Right lobe of liver (tissue), 6 donors: Measurements from ENCODE around the gene SHISA9. TPM values are rescaled to one million over a fixed set of nuclear protein-coding genes. Genes with fewer than 3 reads are reported as not detected.

Experiments
- ATAC-seq, 4 donors: fragments of 200-7000 bp; cut with Tn5 transposase; one replicate each; pipeline ENCODE4 v1.9.1; 2020; ENCODE audit warnings: mild to moderate bottlenecking in 4 of 4, moderate library complexity in 4 of 4
- DNase-seq, 3 donors: peaks; one replicate each; pipeline ENCODE4 v3.0.0-alpha.2; 2020
- H3K27ac ChIP-seq, 3 donors: fragments of 200-600 bp; one replicate each; pipeline ENCODE4 v1.8.0; 2022
- H3K27me3 ChIP-seq, 2 donors: fragments of 200-600 bp; one replicate each; pipeline ENCODE4 v1.8.0; 2022
- H3K36me3 ChIP-seq, 4 donors: fragments of 200-600 bp; sonication (generic) in 1 of 4; one replicate each; pipeline versions ENCODE4 v1.5.1 to v1.8.0; 2017 to 2022; ENCODE audit warnings: control low read depth in 1 of 4
- H3K4me1 ChIP-seq, 4 donors: fragments of 200-600 bp; sonication (generic) in 1 of 4; one replicate each; pipeline versions ENCODE4 v1.5.1 to v1.8.0; 2017 to 2022; ENCODE audit warnings: control low read depth in 1 of 4
- H3K4me3 ChIP-seq, 3 donors: fragments of 200-600 bp; one replicate each; pipeline ENCODE4 v1.8.0; 2022
- H3K9me3 ChIP-seq, 4 donors: fragments of 200-600 bp; sonication (generic) in 1 of 4; one replicate each; pipeline versions ENCODE4 v1.5.1 to v1.8.0; 2017 to 2022; ENCODE audit warnings: control low read depth in 1 of 4
- POLR2A ChIP-seq: fragments of 450-650 bp; IDR thresholded peaks from one replicate; pipeline ENCODE4 v1.6.1; 2017; ENCODE audit warnings: antibody characterized with exemption, mild to moderate bottlenecking
- WGBS: methylation state at CpG from one replicate; pipeline ENCODE4 v1.1.6; 2018; ENCODE audit warnings: low coverage, low lambda C conversion rate; ENCODE audit not compliant: insufficient coverage; ENCODE audit errors: missing lambda C conversion rate; 5-methylcytosine and 5-hydroxymethylcytosine counted together
- intact Hi-C, 2 donors: fragments of 100-400 bp; cut with DNase I; formaldehyde crosslinking; loops; one replicate each; pipeline versions ENCODE4 v1.11.2 to v1.14.1; 2022
- total RNA-seq, 6 experiments: library from RNA; depleted of rRNA in 2 of 6; stranded (reverse); fragments of >200 nt in 2 of 6; fragmentation: NEBNext Ultra II Directional in 3 of 6; extraction: Animal tissue kit (Norgen Biotek cat#: 25700) in 3 of 6; gene quantifications; one replicate each; pipeline versions ENCODE4 v1.1.0 to v1.2.4, GENCODE V29; 2016 to 2023
- TF ChIP-seq, protein P1 (sequence below), 4 donors: fragments of 200-600 bp in 3 of 4; fragments of 450-650 bp in 1 of 4; IDR thresholded peaks; one replicate each; pipeline versions ENCODE4 v1.5.1 to v1.8.0; 2016 to 2022; ENCODE audit warnings: antibody characterized with exemption in 4 of 4, mild to moderate bottlenecking in 2 of 4
- donor health status: DM: no; HTN: yes; CAD: no.
- donor health status: DM: no; HTN: no; CAD: no.
- donor health status: DM: no; HTN: no; CAD: no.
- donor health status: DM: no; HTN: yes; CAD: no.
- donor health status: DM: no; HTN: yes; CAD: no.

The SHISA9 gene
- total RNA-seq, 6 experiments from 2014 or later = 0.02 to 0.06 TPM; not detected in 4

DNA sequence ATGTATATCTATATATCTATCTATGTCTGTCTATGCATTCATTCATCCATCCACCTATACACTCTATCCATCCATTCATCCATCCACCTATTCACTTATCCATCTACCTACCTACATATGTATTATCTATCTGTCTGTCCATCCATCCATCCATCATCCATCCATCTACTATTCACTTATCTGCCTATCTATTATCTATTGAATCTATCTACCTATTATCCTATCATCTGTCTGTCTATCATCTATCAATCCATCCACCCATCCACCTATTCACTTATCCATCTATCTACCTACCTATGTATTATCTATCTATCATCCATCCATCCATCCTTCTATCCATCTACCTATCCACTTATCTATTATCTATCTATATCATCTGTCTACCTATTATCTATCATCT lies 302.3 kb downstream of the SHISA9 start:
- ATAC-seq (no peak), DNase-seq (no peak)
- Histone ChIP-seq H3K9me3 (no peaks in the 10 kb centered on the region), H3K27ac (no peak overlapping the region), H3K4me3 (no peak overlapping the region), H3K4me1 (no peaks in the 10 kb centered on the region), H3K27me3 (no peaks in the 10 kb centered on the region), H3K36me3 (no peaks in the 10 kb centered on the region)
- intact Hi-C loops = no loop called here
- no peak for TF ChIP-seq POLR2A
- TF ChIP-seq, protein P1, sequence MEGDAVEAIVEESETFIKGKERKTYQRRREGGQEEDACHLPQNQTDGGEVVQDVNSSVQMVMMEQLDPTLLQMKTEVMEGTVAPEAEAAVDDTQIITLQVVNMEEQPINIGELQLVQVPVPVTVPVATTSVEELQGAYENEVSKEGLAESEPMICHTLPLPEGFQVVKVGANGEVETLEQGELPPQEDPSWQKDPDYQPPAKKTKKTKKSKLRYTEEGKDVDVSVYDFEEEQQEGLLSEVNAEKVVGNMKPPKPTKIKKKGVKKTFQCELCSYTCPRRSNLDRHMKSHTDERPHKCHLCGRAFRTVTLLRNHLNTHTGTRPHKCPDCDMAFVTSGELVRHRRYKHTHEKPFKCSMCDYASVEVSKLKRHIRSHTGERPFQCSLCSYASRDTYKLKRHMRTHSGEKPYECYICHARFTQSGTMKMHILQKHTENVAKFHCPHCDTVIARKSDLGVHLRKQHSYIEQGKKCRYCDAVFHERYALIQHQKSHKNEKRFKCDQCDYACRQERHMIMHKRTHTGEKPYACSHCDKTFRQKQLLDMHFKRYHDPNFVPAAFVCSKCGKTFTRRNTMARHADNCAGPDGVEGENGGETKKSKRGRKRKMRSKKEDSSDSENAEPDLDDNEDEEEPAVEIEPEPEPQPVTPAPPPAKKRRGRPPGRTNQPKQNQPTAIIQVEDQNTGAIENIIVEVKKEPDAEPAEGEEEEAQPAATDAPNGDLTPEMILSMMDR (IDR thresholded peaks at IDR 0.05) = no peak

DNA sequence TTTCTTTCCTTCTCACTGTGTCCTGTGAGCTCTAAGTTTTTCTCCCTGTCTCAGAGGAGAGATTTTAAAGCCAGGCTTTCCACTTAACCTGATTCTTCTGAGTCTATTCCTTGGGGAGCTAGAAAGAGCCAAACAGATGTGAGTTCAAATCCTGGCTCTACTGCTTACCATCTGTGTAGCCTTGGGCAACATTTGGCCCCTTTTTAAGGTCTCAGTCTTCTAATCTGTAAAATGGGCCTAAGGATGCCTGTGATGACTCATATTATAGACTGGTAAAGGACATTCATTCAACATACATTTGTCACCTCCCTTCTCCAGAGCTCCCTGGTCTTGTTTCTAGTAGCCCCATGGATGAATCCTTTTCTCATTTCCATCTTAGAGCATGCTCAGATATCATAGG lies 304.0 kb downstream of the SHISA9 start:
- H3K27ac ChIP-seq = no peak overlapping the region
- H3K27me3 ChIP-seq = no peaks in the 10 kb centered on the region
- DNase-seq = no peak
- H3K36me3 ChIP-seq = no peaks in the 10 kb centered on the region
- ATAC-seq = no peak
- H3K4me3 ChIP-seq = no peak overlapping the region
- H3K4me1 ChIP-seq = no peaks in the 10 kb centered on the region
- intact Hi-C loops = no loop called here
- TF ChIP-seq, protein P1 (IDR thresholded peaks at IDR 0.05) = no peak
- no peak for TF ChIP-seq POLR2A
- H3K9me3 ChIP-seq = no peaks in the 10 kb centered on the region

DNA sequence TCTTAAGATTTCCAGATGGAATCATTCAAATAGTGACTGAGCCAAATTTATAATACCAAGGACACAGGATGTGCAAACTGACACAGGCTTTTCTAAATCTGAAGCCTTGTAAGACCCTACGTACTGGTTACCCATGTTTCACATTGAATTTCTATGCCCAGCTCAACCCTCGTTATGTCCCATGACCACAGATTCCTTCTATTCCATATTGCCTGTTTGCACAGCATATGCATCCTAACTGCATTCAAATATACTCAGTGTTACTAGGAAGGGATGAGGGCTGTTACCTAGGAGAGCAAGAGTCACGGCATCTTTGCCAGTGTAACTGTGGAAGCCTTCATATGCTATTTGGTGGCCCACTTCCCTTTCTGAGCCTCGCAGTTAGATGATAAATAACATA lies 305.2 kb downstream of the SHISA9 start:
- H3K4me1 ChIP-seq = no peaks in the 10 kb centered on the region
- no peak overlapping the region for H3K27ac ChIP-seq
- 61% methylated on average over 4 of the region's 4 CpGs for WGBS
- no peaks in the 10 kb centered on the region for H3K9me3 ChIP-seq
- ATAC-seq (no peak), DNase-seq (no peak)
- no peaks in the 10 kb centered on the region for H3K36me3 ChIP-seq
- no peaks in the 10 kb centered on the region for H3K27me3 ChIP-seq
- no peak overlapping the region for H3K4me3 ChIP-seq
- intact Hi-C loops = no loop called here
- TF ChIP-seq, protein P1 (IDR thresholded peaks at IDR 0.05) = no peak
- TF ChIP-seq POLR2A = no peak

DNA sequence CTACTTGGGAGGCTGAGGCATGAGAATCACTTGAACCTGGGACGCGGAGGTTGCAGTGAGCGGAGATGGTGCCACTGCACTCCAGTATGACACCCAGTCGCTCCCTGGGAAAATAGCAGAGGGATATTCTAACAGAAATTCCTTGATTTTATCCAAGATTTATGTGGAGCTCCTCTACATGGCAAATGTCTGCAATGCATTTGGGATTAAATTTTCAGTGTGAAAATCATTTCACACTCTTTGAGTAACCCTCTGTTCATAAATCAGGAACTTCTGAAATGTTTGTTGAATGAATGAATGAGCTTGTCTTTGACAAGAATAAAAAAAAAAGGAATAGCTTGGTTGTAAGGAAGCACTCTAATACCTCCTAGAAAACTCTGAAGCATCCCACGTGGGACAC lies 305.8 kb downstream of the SHISA9 start:
- DNase-seq = no peak
- Histone ChIP-seq H3K27ac (no peak overlapping the region), H3K4me1 (no peaks in the 10 kb centered on the region), H3K4me3 (no peak overlapping the region), H3K9me3 (no peaks in the 10 kb centered on the region), H3K27me3 (no peaks in the 10 kb centered on the region), H3K36me3 (no peaks in the 10 kb centered on the region)
- TF ChIP-seq POLR2A = no peak
- TF ChIP-seq, protein P1 (IDR thresholded peaks at IDR 0.05) = no peak
- 61% methylated on average over 2 of the region's 5 CpGs for WGBS
- intact Hi-C loops = no loop called here
- ATAC-seq = no peak

DNA sequence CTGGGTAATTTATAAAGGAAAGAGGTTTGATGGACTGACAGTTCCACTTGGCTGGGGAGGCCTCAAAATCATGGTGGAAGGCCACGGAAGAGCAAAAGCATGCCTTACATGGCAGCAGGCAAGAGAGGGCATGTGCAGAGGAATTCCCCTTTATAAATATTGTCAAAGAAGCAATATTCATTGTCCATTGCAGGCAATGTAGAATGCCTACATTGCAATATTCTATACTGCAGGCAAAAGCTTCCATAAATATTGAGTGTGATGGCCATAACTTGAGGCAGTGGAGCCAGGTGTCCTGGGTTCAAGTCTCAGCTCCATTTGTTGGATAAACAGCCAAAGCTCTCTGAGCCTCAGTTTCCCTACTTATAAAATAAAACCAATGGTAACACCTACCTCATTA lies 322.3 kb downstream of the SHISA9 start:
- 80% methylated on average over 1 of the region's 1 CpG for WGBS
- H3K9me3 ChIP-seq = no peaks in the 10 kb centered on the region
- no peaks in the 10 kb centered on the region for H3K27me3 ChIP-seq
- H3K27ac ChIP-seq = no peak overlapping the region
- TF ChIP-seq, protein P1 (IDR thresholded peaks at IDR 0.05) = no peak
- TF ChIP-seq POLR2A = no peak
- H3K4me3 ChIP-seq = no peak overlapping the region
- no peaks in the 10 kb centered on the region for H3K36me3 ChIP-seq
- H3K4me1 ChIP-seq = no peaks in the 10 kb centered on the region
- ATAC-seq (no peak), DNase-seq (no peak)
- intact Hi-C loops = no loop called here
